ENCODE measurements around the gene FHIT. TPM values are rescaled to one million over a fixed set of nuclear protein-coding genes. Genes with fewer than 3 reads are reported as not detected.

The FHIT gene
- total RNA-seq, 4 donors from 2014 or later: 4.4 to 10.6 (median 8.4) TPM

DNA sequence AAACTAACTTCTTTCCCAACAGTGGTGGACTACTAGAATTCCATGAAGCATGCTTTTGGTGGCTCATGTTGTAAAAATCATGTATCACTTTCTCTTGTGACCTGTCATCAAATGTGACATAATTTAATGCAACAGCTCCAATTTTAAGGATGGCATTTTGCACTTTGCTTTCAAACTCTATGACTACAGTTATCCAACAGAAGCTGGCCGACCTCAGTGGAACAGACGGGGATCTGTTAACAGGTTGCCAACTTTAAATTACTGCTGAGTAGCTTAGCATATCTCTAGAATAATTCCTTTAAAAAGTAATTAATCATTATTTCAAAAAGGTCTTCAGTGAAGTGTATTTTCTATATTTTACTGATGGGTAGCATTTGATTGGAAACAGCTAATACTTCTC is 907.4 kb downstream of the FHIT start:
- TF ChIP-seq, protein P1, sequence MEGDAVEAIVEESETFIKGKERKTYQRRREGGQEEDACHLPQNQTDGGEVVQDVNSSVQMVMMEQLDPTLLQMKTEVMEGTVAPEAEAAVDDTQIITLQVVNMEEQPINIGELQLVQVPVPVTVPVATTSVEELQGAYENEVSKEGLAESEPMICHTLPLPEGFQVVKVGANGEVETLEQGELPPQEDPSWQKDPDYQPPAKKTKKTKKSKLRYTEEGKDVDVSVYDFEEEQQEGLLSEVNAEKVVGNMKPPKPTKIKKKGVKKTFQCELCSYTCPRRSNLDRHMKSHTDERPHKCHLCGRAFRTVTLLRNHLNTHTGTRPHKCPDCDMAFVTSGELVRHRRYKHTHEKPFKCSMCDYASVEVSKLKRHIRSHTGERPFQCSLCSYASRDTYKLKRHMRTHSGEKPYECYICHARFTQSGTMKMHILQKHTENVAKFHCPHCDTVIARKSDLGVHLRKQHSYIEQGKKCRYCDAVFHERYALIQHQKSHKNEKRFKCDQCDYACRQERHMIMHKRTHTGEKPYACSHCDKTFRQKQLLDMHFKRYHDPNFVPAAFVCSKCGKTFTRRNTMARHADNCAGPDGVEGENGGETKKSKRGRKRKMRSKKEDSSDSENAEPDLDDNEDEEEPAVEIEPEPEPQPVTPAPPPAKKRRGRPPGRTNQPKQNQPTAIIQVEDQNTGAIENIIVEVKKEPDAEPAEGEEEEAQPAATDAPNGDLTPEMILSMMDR (IDR thresholded peaks at IDR 0.05; ENCODE audit: low read depth): no peak

DNA sequence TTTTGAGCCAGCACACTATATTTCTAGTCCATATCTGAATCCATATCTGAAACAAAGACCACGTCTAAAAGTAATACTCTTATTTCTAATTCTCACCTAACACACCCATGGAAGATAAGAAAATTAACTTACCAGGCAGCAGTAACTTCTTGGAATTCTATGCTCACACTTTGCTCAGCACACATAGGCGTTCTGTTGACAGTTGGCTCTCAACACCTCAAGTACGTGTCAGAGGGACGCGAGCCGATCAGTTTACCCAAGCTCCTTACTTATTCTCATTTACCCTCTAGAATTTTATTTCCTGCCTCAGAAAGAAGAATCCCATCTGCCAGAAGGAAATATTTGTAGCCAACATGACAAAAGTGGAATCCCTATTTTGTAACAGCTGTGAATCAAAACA is 911.9 kb downstream of the FHIT start:
- TF ChIP-seq, protein P1 (IDR thresholded peaks at IDR 0.05; ENCODE audit: low read depth): no peak

DNA sequence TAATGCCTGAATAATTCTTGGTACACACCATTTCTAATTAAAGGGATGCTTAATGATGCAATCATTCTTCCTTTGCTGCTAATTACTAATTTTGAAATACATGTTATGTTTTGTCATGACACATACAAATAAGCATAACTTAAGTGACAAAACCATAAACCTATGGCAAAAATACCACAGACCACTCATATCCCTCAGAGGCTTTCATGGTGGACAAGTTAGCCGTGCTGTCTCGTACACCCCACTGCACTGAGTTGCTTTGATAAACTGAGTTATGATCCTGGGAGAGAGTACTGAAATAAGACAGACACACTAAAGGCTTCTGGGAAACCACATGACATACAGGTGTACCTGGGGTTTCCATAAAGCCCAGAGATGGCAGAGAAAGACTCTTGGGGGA is 913.8 kb downstream of the FHIT start:
- TF ChIP-seq, protein P1 (IDR thresholded peaks at IDR 0.05; ENCODE audit: low read depth): no peak

DNA sequence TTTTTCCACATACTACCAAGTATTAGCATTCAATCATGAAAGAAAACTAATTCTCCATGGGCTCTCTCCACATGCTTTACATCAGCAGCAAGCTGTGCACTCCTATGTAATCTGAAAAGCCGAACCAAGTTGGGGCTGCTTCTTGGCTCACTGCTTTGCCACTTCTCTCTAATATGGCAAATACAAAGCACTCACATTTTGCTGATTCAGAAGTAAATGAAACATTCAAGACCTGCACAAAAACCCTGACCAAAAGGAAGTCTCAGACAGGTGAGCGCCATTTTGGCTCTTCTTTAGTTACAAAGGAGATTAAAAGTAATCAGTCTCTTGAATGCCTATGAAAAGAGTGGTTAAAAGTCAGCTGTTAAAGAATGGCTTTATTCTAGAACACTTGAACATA is 915.2 kb downstream of the FHIT start:
- TF ChIP-seq, protein P1 (IDR thresholded peaks at IDR 0.05; ENCODE audit: low read depth): no peak

DNA sequence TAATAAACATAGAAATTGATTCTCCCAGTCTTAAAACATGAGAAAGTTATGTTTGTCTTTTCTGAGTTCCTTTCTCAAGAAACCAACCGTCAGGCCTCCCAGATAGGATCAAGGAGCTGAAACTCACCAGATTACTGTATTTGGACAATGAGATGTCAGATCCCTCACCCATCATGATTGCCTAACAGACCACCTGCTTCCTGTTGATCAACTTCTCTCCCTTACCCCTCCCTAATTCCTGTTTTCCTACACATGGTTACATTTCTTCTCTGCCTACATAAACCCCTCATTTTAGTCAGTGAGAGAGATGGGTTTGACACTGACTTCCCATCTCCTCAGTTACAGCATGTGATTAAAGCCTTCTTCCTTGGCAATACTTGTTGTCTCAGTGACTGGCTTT is 917.5 kb downstream of the FHIT start:
- TF ChIP-seq, protein P1 (IDR thresholded peaks at IDR 0.05; ENCODE audit: low read depth): no peak

DNA sequence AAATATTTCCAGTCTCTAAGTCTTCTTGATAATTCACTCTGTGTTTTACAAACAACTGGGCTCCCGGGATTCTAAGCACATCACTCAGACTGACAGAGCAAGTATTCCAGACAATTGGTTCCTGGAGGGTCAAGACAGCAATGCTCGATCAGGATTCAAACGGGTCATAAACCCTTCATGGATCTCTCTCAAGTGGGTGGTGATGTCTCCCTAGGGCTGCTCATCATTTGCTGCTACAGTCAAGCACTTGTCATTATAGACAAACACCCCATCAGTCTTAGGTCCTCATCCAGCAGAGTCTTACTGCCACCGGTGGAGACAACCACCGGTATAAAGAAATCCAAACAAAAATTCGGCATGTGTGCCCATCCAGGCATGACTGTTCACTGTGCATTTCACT is 921.1 kb downstream of the FHIT start:
- TF ChIP-seq, protein P1 (IDR thresholded peaks at IDR 0.05; ENCODE audit: low read depth): no peak

DNA sequence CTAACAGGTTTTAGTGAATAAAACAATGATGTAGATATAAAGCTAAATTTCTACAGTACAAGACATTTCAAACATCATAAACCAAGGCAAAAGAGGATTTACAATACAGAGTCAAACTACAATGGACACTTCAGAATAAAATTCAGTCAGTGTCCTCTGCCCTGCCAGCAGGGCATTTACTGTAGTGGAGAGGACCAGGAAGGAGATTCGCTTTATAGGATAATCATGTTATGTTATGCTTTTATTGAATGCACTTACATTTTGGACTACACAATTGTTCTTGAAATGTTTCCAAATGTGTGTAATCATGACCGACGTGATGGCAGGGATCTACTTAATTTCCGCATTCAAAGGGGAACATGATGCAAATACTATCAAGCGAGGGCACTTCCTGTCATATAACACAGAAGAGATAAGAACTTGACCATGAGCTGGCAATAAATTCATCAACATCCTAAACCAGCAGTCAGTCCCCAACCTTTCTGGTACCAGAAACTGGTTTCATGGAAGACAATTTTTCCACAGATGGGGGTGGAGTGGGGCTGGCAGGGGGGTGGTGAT is 925.6 kb downstream of the FHIT start:
- TF ChIP-seq, protein P1 (IDR thresholded peaks at IDR 0.05; ENCODE audit: low read depth): no peak

All from subcutaneous adipose tissue (tissue), 4 donors.